Neutrophil (primary cell): ENCODE data around the gene SNX6.
"Not testable (repeated sequence)": the region's sequence is repeated elsewhere in the genome, so short reads cannot be mapped to it uniquely, and the experiment has no call there.

Experiments used
- H3K27ac ChIP-seq: fragments of 200-600 bp; sonication (generic); 2 replicates; pipeline ENCODE4 v1.5.1; 2016; ENCODE audit warnings: mild to moderate bottlenecking, moderate library complexity
- H3K27me3 ChIP-seq: fragments of 200-600 bp; sonication (generic); 2 replicates; pipeline ENCODE4 v1.6.0; 2016; ENCODE audit warnings: mild to moderate bottlenecking
- H3K36me3 ChIP-seq: fragments of 200-600 bp; sonication (generic); 2 replicates; pipeline ENCODE4 v1.5.1; 2017
- H3K4me1 ChIP-seq, 2 experiments: fragments of 200-600 bp in 1 of 2; sonication (generic) in 1 of 2; 1 replicate in 1 of 2; 2 replicates in 1 of 2; pipeline versions ENCODE4 v1.5.1 to v1.6.1; 2013 to 2016; ENCODE audit warnings: low read depth in 1 of 2, low read length in 1 of 2, mild to moderate bottlenecking in 1 of 2, moderate library complexity in 1 of 2; ENCODE audit not compliant: control insufficient read depth in 1 of 2, insufficient read depth in 1 of 2
- H3K4me3 ChIP-seq, 2 experiments: fragments of 200-600 bp in 1 of 2; sonication (generic) in 1 of 2; 1 replicate in 1 of 2; 2 replicates in 1 of 2; pipeline ENCODE4 v1.5.1; 2013 to 2016; ENCODE audit warnings: low read depth in 1 of 2, low read length in 1 of 2, mild to moderate bottlenecking in 1 of 2, moderate library complexity in 1 of 2
- H3K9me3 ChIP-seq: fragments of 200-600 bp; sonication (generic); 2 replicates; pipeline ENCODE4 v1.5.1; 2016
- TF ChIP-seq, protein P1 (sequence below): fragments of 200-600 bp; sonication (generic); IDR thresholded peaks from 2 replicates; pipeline ENCODE4 v1.5.1; 2016; ENCODE audit warnings: antibody characterized with exemption

The SNX6 gene

DNA sequence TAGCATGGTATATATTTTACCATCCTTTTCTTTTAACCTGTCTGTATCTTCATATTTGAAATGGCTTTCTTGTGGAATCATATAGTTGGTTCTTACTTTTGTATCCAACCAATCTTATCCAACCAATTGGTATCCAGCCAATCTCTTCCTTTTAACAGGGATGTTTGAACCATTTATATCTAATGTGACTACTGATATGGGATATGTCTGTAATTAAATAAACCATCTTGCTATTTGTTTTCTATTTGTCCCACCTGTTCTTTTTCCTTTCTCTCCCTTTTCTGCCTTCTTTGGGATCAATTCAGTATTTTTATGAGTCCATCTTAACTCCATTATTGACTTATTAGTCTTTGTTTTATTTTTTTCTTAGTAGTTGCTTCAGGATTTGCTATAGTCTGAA is 30.8 kb upstream of the SNX6 start:
- H3K27ac ChIP-seq: no peak overlapping the region
- H3K27me3 ChIP-seq: no peaks in the 10 kb centered on the region
- TF ChIP-seq, protein P1, sequence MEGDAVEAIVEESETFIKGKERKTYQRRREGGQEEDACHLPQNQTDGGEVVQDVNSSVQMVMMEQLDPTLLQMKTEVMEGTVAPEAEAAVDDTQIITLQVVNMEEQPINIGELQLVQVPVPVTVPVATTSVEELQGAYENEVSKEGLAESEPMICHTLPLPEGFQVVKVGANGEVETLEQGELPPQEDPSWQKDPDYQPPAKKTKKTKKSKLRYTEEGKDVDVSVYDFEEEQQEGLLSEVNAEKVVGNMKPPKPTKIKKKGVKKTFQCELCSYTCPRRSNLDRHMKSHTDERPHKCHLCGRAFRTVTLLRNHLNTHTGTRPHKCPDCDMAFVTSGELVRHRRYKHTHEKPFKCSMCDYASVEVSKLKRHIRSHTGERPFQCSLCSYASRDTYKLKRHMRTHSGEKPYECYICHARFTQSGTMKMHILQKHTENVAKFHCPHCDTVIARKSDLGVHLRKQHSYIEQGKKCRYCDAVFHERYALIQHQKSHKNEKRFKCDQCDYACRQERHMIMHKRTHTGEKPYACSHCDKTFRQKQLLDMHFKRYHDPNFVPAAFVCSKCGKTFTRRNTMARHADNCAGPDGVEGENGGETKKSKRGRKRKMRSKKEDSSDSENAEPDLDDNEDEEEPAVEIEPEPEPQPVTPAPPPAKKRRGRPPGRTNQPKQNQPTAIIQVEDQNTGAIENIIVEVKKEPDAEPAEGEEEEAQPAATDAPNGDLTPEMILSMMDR: no peak
- no peaks in the 10 kb centered on the region for H3K36me3 ChIP-seq
- no peaks in the 10 kb centered on the region for H3K9me3 ChIP-seq
- H3K4me3 ChIP-seq: no peak overlapping the region
- no peaks in the 10 kb centered on the region for H3K4me1 ChIP-seq

DNA sequence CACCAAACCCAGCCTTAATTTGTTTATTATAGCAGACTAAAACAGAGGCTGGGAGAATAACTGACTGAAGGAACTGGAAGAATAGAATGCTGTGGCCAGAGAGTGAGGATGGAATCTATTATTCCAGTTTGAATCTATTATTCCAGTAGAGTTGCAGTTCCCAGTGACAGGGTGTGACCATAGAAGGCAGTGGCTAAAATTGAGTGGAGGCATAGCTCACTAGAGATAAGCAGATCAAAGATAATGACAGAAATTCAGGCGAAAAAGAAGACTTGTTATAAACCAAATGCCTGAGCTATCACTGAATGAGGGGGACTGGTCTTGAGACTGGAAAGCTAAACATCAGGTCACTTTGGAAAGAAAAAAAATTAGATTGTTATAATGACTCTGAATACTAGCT is 26.0 kb upstream of the SNX6 start:
- TF ChIP-seq, protein P1: no peak
- Histone ChIP-seq H3K27ac (no peak overlapping the region), H3K36me3 (no peaks in the 10 kb centered on the region), H3K9me3 (no peaks in the 10 kb centered on the region), H3K4me1 (no peaks in the 10 kb centered on the region), H3K27me3 (no peaks in the 10 kb centered on the region), H3K4me3 (no peak overlapping the region)

DNA sequence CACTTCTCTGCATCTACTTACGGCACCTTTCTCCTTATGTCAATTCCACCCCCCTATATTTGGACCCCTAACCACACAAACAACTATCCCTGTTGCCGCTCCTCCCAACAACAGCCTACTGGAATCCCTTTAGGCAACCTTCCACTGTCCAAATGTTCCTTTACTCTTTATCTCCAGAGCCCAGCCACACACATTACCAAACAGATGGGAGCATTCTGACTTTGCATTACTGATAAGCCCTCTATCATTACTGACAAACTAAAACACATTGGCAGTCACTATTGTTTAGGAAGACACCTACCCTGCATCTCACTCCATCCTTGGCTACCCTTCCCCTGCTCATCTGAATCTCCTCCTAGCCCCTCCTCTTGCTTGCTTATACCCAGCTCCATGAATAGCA is 23.1 kb upstream of the SNX6 start:
- not testable (repeated sequence) for H3K4me1 ChIP-seq, H3K9me3 ChIP-seq, H3K4me3 ChIP-seq, H3K27ac ChIP-seq, H3K36me3 ChIP-seq, H3K27me3 ChIP-seq

DNA sequence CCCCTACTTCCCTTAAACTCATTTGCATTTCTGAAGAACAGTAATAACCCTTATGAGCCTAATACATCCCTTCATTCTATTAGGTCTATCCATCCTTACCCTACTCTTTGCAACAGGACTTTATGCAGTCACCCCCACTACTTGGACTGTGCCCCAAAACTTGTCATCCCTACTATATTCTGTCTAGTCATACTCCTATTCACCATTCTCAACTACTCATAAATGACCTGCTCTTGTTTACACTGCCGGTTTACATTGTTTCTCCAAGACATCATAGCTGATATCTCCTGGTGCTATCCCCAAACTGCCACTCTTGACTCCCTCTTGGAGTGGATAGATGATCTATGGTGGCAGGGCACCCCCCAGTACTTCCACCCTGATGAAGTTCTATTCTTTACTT is 22.4 kb upstream of the SNX6 start:
- not testable (repeated sequence) for H3K9me3 ChIP-seq, H3K27ac ChIP-seq, H3K4me3 ChIP-seq, H3K27me3 ChIP-seq, H3K36me3 ChIP-seq, H3K4me1 ChIP-seq

DNA sequence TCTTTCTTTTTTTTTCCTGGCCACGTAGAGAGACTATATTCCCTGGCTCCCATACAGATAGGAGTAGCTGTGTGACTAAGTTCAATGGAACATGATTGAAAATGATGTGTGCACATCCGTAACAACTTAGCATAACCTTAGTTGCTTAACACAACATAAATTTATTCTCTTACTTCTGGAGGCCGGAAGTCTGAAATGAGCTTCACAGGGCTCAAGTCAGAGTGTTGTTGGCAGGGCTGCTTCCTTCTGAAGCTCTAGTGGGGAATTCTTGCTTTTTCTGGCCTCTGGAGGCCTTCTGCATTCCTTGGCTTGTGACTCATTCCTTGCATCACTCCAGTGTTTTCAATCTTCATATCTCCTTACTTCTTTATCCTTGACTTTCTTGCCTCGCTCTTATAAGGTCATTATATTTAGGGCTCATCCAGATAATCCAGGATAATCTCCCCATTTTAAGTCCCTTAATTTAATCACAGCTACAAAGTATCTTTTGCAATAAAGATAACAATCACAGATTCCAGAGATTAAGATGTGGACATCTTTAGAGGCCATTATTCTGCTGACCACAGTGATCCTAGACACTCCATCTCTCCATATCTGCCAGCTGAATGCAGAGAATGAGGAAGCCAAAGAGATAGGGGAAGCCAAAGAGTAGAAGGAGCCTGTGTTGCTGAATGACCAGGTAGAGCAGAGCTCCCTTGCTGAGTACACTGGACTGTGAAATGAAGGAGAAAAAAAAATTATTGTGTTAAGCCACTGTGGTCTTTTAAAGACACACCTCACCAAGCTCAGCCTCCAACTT is 21.0 kb upstream of the SNX6 start:
- H3K27me3 ChIP-seq: no peaks in the 10 kb centered on the region
- no peak overlapping the region for H3K4me3 ChIP-seq
- TF ChIP-seq, protein P1: no peak
- no peaks in the 10 kb centered on the region for H3K36me3 ChIP-seq
- H3K4me1 ChIP-seq: no peaks in the 10 kb centered on the region
- no peaks in the 10 kb centered on the region for H3K9me3 ChIP-seq
- no peak overlapping the region for H3K27ac ChIP-seq

DNA sequence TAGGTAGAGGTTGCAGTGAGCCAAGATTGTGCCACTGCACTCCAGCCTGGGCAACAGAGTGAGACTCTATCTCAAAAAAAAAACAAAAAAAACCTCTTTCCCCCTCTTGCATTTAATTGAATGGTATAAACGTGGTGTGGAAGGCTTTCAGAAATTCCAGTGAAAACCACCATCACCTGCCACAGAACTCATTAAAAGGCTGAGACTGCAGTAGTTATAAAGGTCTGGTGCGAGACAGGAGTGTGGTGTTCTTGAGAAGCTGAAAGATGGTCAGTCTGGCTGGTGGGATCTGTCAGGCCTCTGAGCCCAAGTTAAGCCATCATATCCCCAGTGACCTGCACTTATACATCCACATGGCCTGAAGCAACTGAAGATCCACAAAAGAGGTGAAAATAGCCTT is 20.1 kb upstream of the SNX6 start:
- H3K9me3 ChIP-seq, H3K27me3 ChIP-seq, H3K4me3 ChIP-seq, H3K36me3 ChIP-seq, H3K4me1 ChIP-seq, H3K27ac ChIP-seq: not testable (repeated sequence)

DNA sequence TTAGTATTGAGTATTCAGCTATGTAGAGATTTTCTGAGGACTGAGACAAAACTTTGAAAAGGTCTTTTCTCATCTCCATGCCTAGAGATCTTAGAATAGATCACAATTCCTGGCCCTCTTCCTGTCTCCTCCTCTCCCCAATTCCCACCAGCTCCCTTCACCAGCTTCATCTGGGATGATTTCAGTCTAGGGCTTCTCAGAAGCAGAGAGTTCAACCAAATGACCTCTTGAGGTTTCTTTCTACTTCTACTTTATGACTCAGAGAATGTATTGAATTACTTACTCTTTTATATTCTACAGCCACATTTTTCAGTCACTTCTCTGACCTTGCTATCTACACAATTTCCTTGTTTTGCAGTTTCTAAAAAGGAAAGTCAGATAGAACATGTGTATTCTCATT is 19.4 kb upstream of the SNX6 start:
- Histone ChIP-seq H3K4me1 (no peaks in the 10 kb centered on the region), H3K36me3 (no peaks in the 10 kb centered on the region), H3K27me3 (no peaks in the 10 kb centered on the region), H3K27ac (no peak overlapping the region), H3K4me3 (no peak overlapping the region), H3K9me3 (no peaks in the 10 kb centered on the region)
- TF ChIP-seq, protein P1: no peak
